ENCODE measurements around the gene CYP26B1. TPM values are rescaled to one million over a fixed set of nuclear protein-coding genes. Genes with fewer than 3 reads are reported as not detected.

CYP26B1 gene
- total RNA-seq, 1 experiment from 2014 or later, result 1.3 TPM

- H3K9me2 ChIP-seq (ENCODE audit: insufficient read depth), result no peaks in the 10 kb centered on the region
- no peak overlapping the region for H3K4me2 ChIP-seq
- H2AFZ ChIP-seq, result no peak overlapping the region
- H3K9me3 ChIP-seq (ENCODE audit: insufficient read depth, low read depth), result no peaks in the 10 kb centered on the region
- no TSS peak for BruUV-seq (replicated peaks)
- peaks cover 10% of the 10 kb centered on the region for H3K4me1 ChIP-seq (replicated peaks; ENCODE audit: insufficient read depth)
- no peak for DNase-seq
- ChIA-PET POLR2A (ENCODE audit: unreplicated experiment) (no interaction called here), CTCF (interaction anchor here (0.7 kb wide), 1 partner anchor 307 kb away, joined by 6 read pairs; no protein-coding TSS in a partner anchor)
- no peak overlapping the region for H3K27ac ChIP-seq
- H3F3A ChIP-seq (ENCODE audit: insufficient read depth, low read depth), result peaks cover 6% of the 10 kb centered on the region
- no peaks in the 10 kb centered on the region; the same call in 1 of the 2 replicates for H4K20me1 ChIP-seq (ENCODE audit: insufficient read depth)
- H3K79me2 ChIP-seq (ENCODE audit: low read depth), result no peaks in the 10 kb centered on the region
- H3K36me3 ChIP-seq (ENCODE audit: low read depth), result no peaks in the 10 kb centered on the region
- TF ChIP-seq EZH2 (IDR thresholded peaks at IDR 0.05; ENCODE audit: low read depth), result no peak
- TF ChIP-seq, protein P1, sequence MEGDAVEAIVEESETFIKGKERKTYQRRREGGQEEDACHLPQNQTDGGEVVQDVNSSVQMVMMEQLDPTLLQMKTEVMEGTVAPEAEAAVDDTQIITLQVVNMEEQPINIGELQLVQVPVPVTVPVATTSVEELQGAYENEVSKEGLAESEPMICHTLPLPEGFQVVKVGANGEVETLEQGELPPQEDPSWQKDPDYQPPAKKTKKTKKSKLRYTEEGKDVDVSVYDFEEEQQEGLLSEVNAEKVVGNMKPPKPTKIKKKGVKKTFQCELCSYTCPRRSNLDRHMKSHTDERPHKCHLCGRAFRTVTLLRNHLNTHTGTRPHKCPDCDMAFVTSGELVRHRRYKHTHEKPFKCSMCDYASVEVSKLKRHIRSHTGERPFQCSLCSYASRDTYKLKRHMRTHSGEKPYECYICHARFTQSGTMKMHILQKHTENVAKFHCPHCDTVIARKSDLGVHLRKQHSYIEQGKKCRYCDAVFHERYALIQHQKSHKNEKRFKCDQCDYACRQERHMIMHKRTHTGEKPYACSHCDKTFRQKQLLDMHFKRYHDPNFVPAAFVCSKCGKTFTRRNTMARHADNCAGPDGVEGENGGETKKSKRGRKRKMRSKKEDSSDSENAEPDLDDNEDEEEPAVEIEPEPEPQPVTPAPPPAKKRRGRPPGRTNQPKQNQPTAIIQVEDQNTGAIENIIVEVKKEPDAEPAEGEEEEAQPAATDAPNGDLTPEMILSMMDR (conservative IDR thresholded peaks at IDR 0.05), result no peak
- H3K27me3 ChIP-seq (ENCODE audit: insufficient read depth, low read depth), result no peaks in the 10 kb centered on the region
- intact Hi-C loops (cut with micrococcal nuclease; ENCODE audit: unreplicated experiment), result no loop called here
- no peak overlapping the region for H3K4me3 ChIP-seq
These were observed 14.5 kb downstream of the CYP26B1 start for GRCh38 chr2:72132981-72133720.

DNA sequence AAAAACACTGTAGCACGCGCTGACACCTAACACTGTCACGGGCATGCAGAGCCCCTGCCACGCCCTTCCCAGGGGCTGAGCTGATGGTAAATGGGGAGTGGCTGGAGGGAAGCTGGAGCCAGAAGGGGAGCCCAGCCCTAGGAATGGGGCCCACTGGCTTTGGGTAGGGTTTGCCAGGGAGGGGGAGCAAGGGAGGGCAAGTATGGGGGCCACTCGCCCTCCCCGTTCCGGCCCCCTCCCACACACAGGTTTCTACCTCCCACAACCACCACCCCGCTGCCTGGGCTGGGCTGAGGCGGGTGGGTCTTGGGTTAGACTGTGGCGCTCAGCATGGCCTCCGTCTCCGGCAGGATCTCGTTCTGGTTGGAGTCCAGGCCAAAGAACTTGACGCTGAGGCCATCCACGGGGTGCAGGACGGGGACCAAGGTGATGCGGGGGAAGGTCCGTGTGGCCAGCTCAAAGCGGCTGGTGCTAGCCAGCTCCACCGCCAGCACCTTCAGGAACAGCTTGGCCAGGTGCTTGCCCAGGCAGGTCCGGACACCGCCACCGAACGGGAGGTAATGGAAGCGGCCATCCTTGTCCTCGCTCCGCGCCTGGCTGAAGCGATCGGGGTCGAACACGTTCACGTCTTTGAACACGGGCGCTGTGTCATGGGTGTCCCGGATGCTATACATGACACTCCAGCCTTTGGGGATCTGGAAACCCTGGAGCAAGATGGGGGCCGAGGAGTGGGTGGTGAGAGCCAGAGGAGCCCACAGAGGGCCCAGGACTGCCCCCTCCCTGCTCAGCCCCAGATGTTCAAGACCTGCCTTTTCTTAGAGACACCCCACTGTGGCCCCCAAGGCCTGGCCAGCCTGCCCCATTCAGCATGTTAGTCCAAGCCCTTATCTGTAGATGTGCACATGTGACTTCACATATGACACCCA lies 15.5 kb downstream of the CYP26B1 start:
- CTCF ChIA-PET, result no interaction called here
- no peaks in the 10 kb centered on the region for H3K9me2 ChIP-seq (ENCODE audit: insufficient read depth)

DNA sequence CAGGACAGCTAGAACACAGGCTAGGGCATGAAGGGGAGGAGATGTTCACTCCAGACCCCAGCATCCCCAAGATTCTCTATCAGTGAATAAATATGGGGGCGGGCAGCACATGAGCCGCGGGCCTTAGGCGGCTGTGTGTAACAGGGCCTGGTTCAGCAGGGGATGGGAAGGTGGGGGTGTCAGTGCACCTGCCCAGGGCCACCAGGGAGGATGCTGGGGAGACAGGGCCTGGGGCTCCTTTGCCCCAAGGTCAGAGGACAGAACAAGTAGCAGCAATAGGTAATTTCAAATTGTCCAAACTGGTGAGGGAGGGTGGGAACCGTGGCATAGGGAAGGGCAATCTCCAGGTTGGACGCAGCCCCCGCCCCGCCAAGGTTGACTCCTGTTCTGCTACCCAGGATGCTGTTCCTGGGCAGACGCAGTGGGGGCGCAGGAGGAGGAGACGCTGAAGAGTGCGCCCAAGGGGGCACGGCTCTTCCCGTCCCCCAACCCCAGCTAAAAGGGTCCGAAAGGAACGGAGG lies 16.2 kb downstream of the CYP26B1 start:
- no peaks in the 10 kb centered on the region for H4K20me1 ChIP-seq (ENCODE audit: insufficient read depth)
- no peaks in the 10 kb centered on the region for H3K4me1 ChIP-seq (replicated peaks; ENCODE audit: insufficient read depth)
- TF ChIP-seq, protein P1 (conservative IDR thresholded peaks at IDR 0.05), result no peak
- TF ChIP-seq EZH2 (IDR thresholded peaks at IDR 0.05; ENCODE audit: low read depth), result no peak
- no peaks in the 10 kb centered on the region for H3K9me3 ChIP-seq (ENCODE audit: insufficient read depth, low read depth)
- H3K27me3 ChIP-seq (ENCODE audit: insufficient read depth, low read depth), result no peaks in the 10 kb centered on the region
- no peak for DNase-seq
- ChIA-PET CTCF (no interaction called here), POLR2A (ENCODE audit: unreplicated experiment) (no interaction called here)
- no TSS peak for BruUV-seq (replicated peaks)
- H3K79me2 ChIP-seq (ENCODE audit: low read depth), result no peaks in the 10 kb centered on the region
- no peaks in the 10 kb centered on the region; the same call in 1 of the 2 replicates for H3F3A ChIP-seq (ENCODE audit: insufficient read depth, low read depth)
- no peaks in the 10 kb centered on the region for H3K9me2 ChIP-seq (ENCODE audit: insufficient read depth)
- no peak overlapping the region for H3K4me2 ChIP-seq
- no peaks in the 10 kb centered on the region for H3K36me3 ChIP-seq (ENCODE audit: low read depth)
- H3K4me3 ChIP-seq, result no peak overlapping the region
- no peak overlapping the region for H2AFZ ChIP-seq
- intact Hi-C loops (cut with micrococcal nuclease; ENCODE audit: unreplicated experiment), result no loop called here
- H3K27ac ChIP-seq, result no peak overlapping the region

More for the DNA sequence above, 15.5 kb downstream of the CYP26B1 start:
- H4K20me1 ChIP-seq (ENCODE audit: insufficient read depth), result no peaks in the 10 kb centered on the region
- H3K79me2 ChIP-seq (ENCODE audit: low read depth), result no peaks in the 10 kb centered on the region
- POLR2A ChIA-PET (ENCODE audit: unreplicated experiment), result no interaction called here
- no peaks in the 10 kb centered on the region for H3K27me3 ChIP-seq (ENCODE audit: insufficient read depth, low read depth)
- H3K27ac ChIP-seq, result no peak overlapping the region
- BruUV-seq (replicated peaks), result no TSS peak
- TF ChIP-seq EZH2 (IDR thresholded peaks at IDR 0.05; ENCODE audit: low read depth), result no peak
- TF ChIP-seq, protein P1 (conservative IDR thresholded peaks at IDR 0.05), result no peak
- intact Hi-C loops (cut with micrococcal nuclease; ENCODE audit: unreplicated experiment), result no loop called here
- no peak overlapping the region for H2AFZ ChIP-seq
- no peak overlapping the region for H3K4me3 ChIP-seq
- no peak overlapping the region for H3K4me2 ChIP-seq
- H3K36me3 ChIP-seq (ENCODE audit: low read depth), result no peaks in the 10 kb centered on the region
- DNase-seq, result no peak
- no peaks in the 10 kb centered on the region; the same call in 1 of the 2 replicates for H3F3A ChIP-seq (ENCODE audit: insufficient read depth, low read depth)
- no peaks in the 10 kb centered on the region for H3K9me3 ChIP-seq (ENCODE audit: insufficient read depth, low read depth)
- H3K4me1 ChIP-seq (replicated peaks; ENCODE audit: insufficient read depth), result peaks cover under 1% of the 10 kb centered on the region
